NCI-H748 (cell line): Measurements from ENCODE around the gene LUZP2.

Source experiments
- DNase-seq: peaks from one replicate; lab custom pipeline; 2025; ENCODE audit not compliant: unreplicated experiment; lab: John Stamatoyannopoulos, UW

Gene LUZP2

DNA sequence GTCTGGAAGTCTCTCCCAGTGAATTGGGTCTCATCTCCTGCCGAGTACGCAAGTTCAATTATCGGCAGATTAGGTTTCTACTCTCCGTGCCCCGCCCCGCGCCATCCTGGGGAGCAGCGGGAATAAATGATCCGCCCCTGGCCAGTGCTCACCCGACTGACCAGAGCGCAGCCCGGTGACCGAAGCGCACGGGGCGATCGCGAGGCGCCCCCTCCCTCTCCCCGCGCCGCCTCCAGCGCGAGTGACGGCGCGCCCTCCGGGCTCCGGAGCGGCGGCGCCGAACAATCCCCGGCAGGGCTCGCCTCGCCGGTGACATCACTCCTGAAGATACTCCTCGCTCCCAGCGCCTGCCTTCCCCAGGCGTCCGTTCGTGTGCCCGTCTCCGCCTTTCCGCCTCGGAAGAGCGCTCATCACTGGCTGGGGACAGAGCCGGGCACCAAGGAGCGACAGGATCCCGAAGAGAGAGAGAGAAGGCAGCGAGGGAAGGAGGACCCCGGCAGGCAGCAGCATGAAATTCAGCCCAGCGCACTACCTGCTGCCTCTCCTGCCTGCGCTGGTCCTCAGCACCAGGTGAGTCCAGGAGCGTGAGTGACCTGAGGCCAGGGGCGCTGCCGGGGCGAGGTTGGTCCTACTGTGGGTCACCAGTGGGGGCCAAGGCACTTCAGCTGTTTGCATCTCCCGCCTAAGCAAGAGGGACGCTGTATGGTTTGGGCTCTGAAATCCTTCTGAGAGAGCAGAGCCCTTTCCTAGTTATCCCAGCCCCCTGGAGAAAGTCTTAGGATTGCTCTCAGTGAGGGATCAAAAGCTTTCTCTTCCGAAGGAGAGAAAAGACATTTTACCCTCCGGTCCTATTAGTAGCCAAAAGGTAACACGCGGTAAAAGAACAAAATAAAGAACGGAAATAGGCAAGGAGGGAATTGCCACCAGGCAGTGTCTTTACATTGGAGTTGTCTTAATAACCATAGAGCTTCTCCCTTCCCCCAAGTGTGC is at the start of gene LUZP2:
Gene LUZP2 (plus strand): TSS at position 318 of the 990 bp plus-strand sequence.
- DNase-seq: peak; percentile 64

DNA sequence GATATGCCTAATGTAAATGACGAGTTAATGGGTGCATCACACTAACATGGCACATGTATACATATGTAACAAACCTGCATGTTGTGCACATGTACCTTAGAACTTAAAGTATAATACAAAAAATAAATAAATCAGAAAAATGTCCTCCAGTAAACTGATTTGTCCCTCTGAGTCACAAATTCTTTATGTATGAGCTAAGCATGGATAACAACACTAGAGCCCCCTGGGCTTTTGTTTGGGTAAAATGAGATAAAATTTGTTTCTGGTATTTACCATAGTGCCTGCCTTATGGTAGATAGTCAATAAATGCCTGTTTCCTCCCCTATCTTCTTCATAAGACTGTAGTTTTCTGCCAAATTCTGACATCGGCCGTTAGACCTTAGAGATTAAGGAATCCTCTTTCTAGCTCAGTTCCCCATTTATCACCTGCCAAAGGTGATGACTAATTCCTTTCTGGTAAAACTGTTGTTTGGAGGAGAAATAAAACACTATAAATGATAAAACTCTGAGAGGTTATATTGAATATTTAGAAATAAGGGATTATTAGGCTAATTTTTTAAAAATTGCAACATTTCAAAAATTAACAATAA is 43.6 kb upstream of the LUZP2 start:
- no peak for DNase-seq

DNA sequence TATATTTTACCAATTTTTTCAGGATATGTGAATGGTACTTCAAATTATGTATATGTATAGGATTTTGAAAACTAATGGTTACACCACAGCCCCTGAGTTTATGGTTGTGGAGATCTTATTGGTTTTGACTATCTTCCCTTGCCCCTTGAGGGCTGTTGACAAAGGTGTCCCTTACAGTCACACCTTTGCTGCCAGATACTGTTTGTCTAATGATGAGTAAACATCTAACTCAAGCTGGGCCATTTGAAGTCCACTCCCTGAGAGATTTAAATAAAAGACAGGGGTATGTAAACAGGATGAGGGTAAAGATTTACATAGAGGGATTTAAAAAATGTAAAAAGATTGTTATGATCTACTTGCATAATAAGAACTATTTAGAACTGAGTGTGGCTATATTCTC is 38.9 kb upstream of the LUZP2 start:
- no peak for DNase-seq

DNA sequence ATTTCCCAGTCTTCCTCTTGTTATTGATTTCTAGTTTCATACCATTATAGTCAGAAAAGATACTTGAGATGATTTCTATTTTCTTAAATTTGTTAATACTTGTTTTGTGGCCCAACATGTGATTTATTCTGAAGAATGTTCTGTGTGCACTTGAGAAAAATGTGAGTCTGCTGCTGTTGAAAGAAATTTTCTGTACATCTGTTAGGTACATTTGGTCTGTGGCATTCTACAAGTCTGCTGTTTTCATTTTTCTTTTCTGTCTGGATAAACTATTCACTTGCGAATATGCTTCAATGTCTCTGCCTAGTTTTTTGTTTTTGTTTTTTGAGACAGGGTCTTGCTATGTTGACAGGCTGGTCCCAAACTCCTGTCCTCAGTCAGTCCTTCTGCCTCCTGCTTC is 26.4 kb upstream of the LUZP2 start:
- DNase-seq: no peak

DNA sequence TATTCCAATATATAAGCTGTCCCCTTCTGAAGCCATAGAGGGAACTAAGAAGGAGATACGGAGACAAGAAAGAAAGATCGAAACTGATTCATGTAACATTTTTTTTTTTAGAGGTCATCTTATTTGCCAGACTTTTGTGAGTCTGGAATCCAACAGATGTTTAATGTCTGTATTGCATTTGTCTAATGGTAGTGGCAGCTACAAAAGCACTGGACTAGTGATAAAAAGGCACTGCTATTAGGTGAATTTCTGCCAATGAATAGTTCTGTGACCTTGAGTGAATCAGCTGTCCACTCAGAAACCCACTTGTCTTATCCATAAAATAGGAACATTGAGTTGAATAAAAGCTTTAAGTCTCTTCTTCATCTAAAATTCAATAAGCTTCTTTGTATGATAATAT is 25.8 kb upstream of the LUZP2 start:
- no peak for DNase-seq

DNA sequence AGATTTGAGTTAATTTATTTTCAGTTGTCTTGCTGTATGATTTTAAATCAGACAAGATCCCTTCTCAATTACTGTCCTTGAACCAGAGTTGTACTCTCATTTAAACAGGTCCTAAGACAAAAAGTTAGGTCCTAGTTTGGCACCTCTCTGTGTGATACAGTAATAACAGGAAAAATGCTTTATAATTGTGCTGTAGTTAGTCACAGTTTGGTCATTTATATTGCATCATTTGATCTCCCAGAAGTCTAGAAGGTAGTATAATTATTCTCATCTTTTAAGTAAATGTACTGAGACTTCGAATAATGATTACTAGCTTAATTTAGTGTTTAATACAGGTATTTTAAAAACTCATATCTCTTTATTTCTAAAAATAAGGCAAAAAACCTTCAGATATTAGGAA is 18.1 kb upstream of the LUZP2 start:
- no peak for DNase-seq

DNA sequence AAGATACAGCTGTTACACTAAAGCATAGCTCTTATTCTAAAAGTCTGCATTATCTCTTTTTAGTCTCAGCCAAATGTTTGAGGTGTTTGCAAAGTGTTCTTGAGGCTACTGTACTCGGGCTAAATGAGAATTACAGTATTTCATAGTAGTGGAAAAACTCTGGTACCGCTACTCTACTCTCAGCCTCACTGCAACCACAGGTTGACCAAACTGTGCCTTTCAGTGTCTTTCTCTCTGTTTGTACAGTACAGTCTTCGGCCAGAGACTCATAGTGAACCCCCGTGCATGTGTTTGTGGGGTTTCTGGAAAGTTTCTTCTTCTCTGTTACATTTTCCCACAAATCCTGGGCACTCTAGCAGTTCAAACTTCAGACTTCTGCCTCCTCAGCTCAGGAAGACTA is 7.4 kb upstream of the LUZP2 start:
- DNase-seq: no peak

DNA sequence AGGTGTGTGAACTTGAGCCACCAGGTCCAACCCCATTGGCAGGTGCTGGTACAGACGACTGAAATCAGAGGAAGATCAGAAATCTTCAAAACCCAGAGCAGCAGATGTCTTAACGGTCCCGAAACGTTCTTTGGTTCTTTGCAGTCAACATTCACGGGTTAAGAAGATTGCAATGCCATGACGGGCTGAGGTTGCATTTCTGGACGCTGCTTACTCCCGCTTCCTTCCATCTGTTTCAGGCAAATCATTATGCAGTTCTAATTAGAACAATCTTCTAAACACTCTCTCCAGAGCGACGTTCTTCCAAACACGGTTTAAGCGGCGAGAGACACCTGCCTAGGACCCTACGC is 492 bp upstream of the LUZP2 start:
- no peak for DNase-seq

DNA sequence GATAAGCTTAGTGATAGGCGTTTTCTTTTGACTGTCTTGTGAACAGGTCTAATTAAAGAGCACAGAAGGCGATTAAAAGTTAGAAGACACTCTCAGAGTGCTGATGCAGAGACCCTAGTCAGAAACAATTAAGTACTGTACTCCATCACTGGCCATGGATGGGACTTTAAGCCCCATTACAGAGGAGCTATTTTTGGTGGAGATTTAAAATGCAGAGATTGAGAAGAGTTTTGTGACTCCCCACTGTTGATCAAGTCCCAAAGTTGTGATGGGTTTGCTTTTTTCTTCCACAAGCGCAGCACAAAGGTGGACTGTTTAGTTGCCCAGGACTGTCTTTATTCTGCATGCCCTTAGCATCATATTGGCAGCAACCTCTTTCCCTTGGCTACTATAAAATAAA is 978 bp downstream of the LUZP2 start:
- no peak for DNase-seq

DNA sequence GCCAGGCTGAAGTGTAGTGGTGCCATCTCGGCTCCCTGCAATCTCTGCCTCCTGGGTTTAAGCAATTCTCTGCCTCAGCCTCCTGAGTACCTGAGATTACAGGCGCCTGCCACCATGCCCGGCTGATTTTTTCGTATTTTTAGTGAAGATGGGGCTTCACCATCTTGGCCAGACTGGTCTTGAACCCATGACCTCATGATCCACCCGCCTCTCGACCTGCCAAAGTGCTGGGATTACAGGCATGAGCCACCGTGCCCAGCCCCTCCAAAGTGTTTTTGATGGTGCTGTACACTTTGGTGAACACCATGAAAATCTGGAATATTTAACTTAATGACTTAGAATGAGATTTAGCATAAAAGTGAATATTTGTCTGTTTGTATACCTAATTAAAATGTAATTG is 5.6 kb downstream of the LUZP2 start:
- DNase-seq: no peak

DNA sequence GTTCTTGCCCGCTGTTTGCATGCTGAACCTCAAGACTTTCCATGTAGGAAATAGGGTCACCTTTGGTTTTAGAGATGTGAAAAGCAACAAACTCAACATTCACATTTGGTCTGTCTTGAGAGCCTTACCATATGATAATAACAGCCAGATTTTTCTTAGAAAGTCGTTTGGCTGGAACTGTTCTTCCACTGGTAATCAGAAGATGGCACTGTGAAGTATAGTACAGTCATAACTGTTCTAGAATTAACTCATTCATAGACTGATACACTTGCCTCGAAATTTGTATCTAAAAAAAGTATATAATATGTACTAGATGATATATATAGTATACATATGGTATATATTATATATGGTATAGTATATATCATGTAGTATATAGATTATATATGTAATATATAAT is 12.3 kb downstream of the LUZP2 start:
- DNase-seq: no peak

DNA sequence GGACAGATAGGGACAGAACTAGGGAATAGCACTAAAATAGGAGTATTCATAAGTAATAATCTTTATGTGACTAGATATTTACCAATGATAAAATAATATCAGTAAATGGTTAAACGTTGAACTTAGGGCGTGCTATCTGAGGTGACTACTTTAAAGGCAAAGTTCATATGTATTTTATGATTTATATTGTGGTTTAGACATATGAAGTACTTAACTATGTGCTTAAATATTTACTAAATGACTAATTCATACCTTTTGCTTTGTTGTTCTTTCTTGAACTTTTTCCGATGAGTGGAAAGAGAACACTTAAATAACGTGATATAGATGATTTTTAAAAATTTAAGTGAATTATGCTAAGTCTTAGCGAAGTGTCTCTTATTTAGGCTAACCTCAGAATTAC is 14.7 kb downstream of the LUZP2 start:
- DNase-seq: no peak

DNA sequence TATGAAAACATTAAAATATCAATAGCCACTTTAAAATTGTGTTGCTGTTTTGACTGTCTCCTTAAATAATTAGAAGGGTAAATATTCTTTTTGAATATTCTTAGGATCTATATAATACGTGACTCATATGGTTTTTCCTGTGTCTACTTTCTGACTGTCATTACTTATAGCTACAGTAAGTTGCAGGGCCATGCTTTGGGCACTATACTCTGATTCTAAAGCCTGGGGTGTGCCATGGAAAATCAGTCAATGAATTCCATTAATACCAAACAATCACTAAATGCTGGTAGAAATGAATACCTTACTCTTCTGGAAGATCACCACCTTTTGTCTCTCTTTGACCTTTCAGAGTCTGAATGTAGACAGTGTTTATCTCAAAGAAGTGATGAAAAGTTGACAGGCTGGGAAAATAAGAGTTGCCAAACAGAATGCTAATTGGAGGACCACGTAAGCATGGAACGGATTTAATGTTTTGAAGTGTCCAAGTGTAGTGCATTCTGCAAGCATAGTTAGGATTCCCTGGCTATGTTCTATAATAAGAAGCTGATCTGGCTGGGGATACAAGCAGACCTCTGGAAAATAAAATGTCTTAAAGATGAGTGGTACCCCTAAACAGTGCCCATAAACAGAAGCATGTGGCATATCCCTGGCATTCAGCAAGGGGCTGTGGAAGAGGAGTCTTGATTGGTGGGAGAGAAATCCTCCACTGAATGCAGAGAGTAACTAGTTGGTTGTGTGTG is 16.8 kb downstream of the LUZP2 start:
- DNase-seq: no peak

DNA sequence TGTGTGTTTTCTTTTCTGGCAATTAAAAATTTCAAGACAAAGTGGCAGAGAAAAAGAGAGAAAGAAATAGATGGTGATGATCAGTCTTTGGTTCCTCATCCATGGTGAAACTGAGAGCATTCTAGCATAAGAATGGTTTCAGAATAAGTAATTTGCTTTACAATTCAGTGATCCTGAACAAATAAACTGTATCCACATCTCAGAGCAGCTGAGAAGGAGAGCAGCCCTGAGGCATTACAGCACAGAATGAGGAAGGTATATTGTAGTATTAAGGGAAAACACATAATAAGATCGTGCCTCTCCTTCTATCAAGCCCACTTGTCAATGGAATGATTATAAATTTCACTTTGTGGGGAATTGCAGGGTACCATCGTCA is 17.4 kb downstream of the LUZP2 start:
- no peak for DNase-seq

DNA sequence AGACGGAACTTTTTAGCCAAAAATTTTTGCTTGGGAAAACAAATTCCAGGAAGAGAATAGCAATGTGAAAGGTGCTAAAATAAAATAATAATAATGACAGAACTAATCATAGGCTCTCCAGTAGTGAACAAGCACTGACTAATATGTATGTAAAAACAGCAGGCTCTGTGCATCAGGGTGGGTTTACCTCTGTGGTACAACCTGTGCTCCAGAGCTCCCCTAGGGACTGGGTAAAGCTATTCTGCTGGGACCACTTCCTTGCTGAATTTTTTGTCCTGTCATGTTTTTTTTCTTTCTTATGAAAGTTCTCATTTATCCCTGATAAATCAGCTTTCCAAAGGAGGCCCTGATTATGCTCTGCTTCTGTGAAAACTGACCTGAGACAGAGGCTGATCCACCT is 18.8 kb downstream of the LUZP2 start:
- DNase-seq: no peak

DNA sequence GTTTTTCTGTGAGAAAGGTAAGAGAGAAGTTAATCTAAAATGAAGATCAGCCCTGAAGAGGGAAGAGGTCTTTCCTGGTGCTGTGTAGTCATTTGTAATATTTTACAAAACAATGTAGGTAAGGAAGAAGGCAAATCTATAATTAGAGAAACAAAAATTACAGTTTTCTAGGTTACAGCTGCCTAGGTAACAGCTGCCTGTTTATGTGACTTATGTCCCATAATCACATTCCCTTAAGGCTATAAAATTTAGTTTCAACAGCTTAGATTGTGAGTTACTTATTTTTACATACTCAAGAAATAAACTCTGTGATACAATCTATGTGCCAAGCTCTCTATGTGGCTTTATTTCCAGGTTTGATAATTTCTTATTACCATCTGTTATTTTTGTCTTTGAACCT is 19.8 kb downstream of the LUZP2 start:
- DNase-seq: no peak

DNA sequence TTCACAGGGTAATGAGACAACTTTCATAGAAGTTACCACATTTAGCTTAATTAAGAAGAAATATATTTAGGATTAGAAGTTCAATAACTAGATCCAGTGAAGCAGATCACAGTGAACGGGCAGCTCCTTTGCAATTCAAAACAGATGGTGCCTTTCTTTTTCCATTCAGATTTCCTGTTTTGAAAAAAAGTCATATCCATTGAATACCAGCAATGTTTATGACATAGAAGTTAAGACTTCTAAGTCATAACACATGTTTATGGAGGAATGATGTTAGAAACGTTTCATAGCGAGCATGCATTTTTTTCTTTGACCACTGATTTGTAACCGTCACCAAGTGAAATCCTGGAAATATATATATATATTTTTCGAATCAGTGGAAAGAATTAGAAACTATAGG is 24.7 kb downstream of the LUZP2 start:
- DNase-seq: no peak

DNA sequence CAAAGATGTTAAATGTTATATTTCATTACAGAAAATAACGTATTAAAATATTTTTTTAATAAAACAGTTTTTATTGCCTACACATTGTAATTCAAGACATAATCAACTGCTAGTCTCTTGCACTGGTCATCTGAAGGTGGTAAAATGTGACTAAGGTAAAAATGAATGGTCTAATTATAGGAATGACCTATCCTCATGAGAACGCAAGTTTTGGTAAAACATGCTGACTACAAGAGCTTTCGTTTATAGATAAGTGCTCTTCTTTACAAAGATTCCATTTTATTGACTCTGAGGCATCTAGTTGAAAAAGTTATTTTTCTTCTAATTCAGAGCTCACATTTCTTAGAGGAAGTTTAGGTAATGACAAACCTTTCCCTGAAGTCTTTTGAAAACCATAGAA is 27.3 kb downstream of the LUZP2 start:
- no peak for DNase-seq

DNA sequence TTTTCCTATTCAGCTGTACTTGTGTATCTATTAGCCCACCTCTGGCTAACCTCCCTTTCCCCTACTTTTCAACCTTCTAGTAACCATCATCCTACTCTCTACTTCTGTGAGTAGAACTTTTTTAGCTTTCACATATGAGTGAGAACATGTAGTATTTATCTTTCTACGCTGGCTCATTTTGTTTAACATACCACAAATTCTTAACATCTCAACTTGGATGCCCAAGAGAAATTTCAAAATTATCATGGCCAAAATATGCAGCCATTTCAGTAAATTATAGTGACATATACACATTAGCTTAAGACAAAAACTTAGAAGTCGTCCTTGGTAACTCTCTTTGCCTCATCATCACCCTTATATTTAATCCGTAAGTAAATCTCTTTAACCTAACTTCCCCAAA is 34.7 kb downstream of the LUZP2 start:
- DNase-seq: no peak

DNA sequence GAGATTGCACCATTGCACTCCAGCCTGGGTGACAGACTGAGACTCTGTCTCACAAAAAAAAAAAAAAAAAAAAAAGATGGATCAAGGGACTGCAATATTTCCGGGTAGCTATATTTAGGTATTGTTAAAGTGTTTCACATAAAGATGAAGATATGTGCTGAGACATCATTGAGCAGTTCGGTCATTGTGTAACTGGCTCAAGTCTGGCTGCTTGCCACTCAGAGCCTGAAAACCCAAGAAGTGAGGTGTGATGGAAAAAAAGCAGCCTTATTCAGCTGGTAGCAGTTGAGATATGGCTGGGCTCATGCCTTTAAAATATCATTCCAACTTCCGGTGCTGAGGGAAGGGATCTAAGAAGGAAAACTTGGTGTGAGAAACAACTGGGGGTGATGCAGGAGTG is 46.9 kb downstream of the LUZP2 start:
- no peak for DNase-seq

DNA sequence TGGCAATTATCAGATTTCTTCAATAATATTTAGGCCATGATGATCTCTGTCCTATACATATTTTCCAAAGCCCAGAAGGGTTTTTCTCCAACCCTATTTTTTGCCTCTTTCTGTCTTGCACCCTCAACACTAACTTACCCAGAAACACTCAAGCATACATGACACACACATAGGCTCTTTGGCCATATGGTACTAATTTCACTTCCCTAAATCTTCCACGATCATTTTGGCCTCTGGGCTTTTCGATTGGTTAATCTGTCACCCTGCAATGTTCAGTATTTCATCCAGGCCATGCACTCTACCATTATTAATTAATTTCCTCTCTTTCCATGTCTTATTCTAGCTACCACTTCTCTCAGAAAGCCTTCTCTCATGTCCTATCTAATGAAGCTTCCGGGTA is 59.8 kb downstream of the LUZP2 start:
- no peak for DNase-seq

DNA sequence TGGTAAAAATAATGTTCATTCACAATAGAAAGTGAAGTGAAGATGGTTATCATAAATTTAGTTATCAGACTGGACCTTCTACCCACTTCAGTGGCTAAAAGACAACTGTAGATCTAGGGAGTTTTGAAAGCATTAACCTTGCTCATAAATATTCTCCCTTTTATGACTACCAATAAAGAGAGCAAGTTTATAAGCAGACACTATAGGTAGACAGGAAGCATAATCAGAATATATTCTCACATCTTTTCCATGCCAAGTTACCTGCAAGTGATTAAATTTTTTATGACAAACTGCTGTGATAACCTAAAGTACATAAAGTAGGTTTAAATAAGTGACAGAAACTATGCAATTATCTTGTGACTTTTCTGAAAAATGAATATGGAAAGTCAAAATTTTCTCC is 62.5 kb downstream of the LUZP2 start:
- no peak for DNase-seq
